DMS79 treated with DMSO at 0.1 percent for 48 hours (cell line): ENCODE measurements around the gene PNMA6F.

ENCODE experiments used
- DNase-seq: peaks from one replicate; lab custom pipeline; 2025; lab: John Stamatoyannopoulos, UW

PNMA6F gene

DNA sequence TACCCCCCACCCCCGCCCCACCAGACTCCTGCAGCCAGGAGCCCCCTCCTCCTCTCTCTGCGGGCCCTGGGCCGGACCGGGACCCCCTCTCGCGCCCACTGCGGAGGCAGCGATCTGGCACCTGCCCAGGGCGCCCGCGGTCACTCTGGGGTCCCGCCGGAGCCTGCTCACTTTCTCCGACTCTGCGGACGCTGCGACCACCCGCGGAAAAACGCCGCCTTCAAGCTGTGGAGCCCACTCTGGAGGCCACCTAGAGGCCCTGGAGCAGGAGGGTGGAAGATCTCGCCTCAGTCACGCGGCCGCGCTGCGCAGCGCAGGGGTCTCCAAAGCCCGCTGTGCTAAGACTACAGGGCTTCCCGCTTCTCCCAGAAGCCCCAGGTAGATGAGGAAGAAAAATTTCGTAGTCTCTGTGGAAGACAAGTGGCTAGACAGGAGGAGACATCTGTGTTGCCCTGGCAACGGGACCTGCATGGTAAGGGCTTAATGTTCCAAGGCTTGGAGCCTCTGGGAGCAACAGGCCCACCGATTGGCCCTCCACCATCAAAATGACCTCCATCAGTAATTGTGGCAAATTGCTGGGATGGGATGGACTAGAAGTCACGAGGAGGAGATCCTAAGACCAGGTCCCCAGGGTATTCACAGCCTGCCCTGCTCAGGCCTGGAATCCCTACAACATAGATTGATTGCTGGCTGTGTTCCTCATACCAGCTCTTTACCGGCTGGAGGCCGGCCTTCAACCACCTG is at the start of gene PNMA6F:
TSS of gene PNMA6F (minus strand) at position 387 of the 744 bp plus-strand sequence. CDS start 1,093 bp downstream, outside the sequence.
- DNase-seq = no peak

GRCh38 chrX:153371256-153371655 is 49.7 kb upstream of the PNMA6F start:
- DNase-seq = no peak

DNA sequence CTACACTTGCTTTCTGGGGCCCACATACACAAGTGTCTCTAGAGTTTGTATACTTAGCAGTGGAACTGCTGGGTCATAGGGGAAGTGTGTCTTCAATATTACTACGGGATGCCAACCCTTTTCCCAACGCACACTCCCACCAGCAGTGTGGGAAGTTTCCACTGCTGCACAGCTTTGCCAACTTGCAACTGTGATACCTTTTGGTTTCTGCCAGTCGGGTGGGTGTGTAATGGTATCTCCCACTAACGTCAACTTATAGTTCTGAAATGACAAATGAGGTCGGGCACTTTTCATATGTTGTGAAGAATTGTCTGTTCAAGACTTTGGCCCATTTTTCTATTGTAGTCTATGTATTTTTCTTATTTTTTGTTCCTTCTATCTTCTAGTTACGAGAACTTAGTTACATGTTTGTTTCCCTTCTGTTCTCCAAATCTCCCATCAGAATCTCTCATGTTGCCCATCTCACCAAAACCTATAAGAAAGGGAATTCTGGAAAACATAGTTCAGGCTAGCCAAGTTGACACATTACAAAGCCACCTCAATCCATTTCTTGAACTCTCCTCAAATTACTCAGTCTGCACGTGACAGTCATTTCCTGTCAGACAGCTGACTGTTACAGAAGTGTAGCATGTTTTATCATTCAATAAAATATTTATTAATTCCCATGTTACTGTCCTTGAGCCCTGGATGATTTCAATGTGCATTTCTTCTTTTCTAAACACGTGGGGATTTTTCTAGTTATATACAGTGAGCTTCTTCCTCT is 48.9 kb upstream of the PNMA6F start:
- no peak for DNase-seq

- DNase-seq = no peak
Measured at GRCh38 chrX:153366878-153367538, 45.4 kb upstream of the PNMA6F start.

DNA sequence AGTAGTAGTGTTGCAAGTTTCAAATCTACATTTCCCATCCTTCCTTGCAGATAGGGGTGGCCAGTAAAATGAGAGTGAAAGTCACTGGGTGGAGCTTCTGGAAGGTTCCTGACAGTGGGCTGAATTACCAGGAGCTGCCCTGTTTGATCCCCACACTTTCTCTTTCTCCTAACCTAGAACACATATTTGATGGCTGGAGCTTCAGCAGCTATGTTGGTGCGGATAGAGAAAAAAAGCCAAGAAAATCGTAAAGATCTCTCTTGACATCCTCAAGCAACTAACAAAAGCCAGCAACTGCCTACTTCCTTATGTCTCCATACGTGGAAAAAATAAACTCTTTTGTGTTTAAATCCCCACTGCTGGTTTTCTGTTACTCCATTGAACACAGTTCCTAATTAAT is 44.6 kb upstream of the PNMA6F start:
- no peak for DNase-seq

DNA sequence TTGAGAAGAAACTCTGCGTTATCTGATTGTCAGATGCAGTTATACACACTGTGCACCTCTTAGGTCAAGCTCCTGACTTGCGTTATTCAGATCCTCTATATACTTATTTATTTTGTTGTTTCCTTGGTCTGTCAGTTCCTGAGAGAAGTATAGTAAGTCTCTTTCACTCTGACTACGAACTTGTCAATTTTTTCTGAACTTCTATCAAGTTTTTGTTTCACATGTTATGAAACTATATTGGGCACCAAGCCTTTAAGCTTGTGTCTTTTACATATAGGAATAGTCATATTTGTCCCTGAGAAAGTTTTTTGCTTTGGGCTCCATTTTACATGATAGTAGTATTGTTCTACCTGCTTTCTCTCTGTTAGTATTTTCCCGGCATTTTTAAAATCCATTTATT is 44.1 kb upstream of the PNMA6F start:
- no peak for DNase-seq

GRCh38 chrX:153361781-153362397 is 40.3 kb upstream of the PNMA6F start:
- peak; percentile 1 for DNase-seq

DNA sequence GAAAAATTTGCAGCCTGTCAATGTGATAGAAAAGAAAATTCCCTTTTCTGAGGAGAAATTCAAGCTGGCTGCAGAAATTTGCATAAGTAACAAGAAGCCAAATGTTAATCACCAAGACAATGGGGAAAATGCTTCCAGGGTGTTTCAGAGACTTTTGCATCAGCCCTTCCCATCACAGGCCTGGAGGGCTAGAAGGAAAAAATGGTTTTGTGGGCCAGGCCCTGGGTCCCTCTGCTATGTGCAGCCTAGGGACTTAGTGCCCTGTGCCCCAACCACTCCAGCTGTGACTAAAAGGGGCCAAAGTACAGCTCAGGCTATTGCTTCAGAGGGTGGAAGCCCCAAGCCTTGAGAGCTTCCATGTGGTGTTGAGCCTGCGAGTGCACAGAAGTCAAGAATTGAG is 36.3 kb upstream of the PNMA6F start:
- DNase-seq = no peak

- DNase-seq = no peak
Measured at GRCh38 chrX:153353416-153353815, 31.8 kb upstream of the PNMA6F start.

- no peak for DNase-seq
Measured at GRCh38 chrX:153352858-153353257, 31.3 kb upstream of the PNMA6F start.

DNA sequence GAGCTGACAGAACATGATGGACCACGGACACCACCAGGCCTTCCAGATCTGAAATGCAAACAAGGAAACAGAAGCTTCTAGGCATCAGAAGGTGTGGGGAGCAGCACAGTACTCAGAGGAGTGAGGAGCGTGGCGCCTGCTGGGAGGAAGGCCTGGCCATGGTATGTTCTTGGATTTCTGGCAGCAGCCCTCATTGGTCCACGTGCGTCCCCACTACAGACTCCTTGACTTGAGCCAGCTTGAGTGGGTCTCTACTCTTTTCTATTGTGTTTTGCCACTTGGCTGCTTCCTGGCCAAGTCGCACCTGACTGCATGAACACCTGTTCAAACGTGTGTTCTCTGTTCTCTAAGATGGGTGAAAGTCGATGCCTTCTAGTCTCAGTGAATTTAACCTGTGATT is 30.4 kb upstream of the PNMA6F start:
- DNase-seq = peak; percentile 80

- no peak for DNase-seq
Measured at GRCh38 chrX:153349952-153350351, 28.4 kb upstream of the PNMA6F start.

DNA sequence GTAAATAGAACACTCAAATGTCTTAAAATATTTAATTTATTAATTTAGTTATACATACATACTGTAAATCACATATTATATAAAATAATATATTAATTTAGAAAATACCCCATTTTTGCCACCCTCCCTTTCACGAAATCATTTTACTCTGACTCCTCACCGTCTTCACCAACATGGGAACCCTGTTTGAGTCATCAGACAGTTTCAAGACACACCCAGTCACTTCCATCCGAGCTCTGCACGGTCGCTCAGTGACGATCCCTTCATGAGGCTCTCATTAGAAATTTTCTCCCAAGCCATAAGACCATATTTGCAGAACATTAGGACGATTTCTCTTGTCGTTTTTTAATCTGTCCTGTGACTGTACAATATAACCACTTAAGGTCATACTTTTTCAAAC is 26.9 kb upstream of the PNMA6F start:
- no peak for DNase-seq

- DNase-seq = no peak
Measured at GRCh38 chrX:153347530-153347929, 26.0 kb upstream of the PNMA6F start.

DNA sequence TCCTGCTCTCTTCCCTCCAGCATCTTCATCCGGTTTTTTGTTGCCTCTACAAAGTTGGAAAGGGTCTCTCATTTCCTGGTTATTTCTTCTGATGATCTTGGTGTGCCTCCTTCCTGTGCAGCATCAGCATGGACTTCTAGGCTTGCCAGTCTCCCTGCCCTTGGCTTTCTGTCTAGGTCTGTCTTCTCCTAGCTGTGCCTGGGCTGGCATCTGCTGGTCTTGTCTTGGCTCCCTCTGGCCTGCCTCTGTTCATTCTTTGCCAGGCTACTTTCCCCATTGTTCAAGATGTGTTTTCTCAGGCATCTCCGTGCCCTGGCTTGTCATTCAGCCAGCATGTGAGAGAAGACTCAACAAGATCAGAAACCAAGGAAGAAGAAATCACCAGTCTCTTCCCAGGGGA is 22.1 kb upstream of the PNMA6F start:
- no peak for DNase-seq

GRCh38 chrX:153342762-153343558 is 21.4 kb upstream of the PNMA6F start:
- no peak for DNase-seq

- DNase-seq = no peak
Measured at GRCh38 chrX:153340111-153340510, 18.5 kb upstream of the PNMA6F start.

DNA sequence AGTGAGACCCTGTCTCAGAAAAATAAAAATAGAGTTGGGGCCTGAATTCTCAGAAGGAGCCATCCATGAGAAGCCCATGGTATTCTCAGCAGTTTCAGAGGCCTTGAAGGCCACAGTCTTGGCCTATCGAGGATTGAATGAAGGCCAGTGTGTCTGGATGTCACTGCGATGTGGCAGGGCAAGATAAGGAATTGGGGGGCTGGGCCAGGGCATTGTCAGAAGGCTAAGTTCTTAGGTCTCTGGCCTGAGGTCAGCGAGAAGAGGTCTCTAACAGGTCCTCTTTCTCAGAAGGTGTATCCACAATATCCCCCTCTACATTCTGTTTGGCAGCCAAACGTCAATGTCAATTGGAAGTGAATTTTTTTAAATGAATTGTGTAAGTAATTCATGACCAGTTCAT is 18.1 kb upstream of the PNMA6F start:
- no peak for DNase-seq

DNA sequence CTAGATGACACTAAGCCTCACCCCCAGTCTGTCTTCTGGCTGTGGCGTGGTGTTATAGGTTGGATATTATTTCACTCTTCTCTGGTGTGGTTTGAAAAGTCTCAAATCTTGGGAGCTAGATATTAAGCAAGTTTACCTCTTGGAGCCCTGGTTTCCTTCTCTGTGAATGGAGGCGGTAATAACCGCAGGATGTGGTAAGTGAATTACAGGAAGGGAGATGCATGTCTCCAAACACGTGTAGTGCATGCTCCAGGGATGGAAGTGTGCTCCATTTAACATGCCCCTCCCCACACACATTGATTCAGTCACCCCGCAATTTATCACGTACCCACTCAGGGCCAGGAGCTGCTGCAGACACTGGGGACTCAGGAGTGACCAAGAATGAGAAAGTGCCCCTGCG is 17.3 kb upstream of the PNMA6F start:
- no peak for DNase-seq

GRCh38 chrX:153336988-153337387 is 15.4 kb upstream of the PNMA6F start:
- no peak for DNase-seq

GRCh38 chrX:153336121-153336894 is 14.7 kb upstream of the PNMA6F start:
- no peak for DNase-seq
